H1 (cell line): ENCODE measurements around the gene TET1. TPM values are rescaled to one million over a fixed set of nuclear protein-coding genes. Genes with fewer than 3 reads are reported as not detected.
A peak's percentile ranks its signal among the peaks of the same experiment; 100 is the strongest.

Experiments used
- ASH2L ChIP-seq: fragments of 200-600, 300-600 bp; sonication (generic); IDR thresholded peaks from one replicate; pipeline ENCODE4 v1.7.1; 2017; ENCODE audit warnings: low read length
- BCL11A ChIP-seq, 2 experiments: IDR thresholded peaks; one replicate each; pipeline ENCODE4 v1.6.1; 2011; ENCODE audit warnings: low read depth in 2 of 2, low read length in 2 of 2, mild to moderate bottlenecking in 2 of 2
- BRCA1 ChIP-seq: IDR thresholded peaks from 2 replicates; pipeline ENCODE4 v1.6.1; 2012; ENCODE audit warnings: low read depth, low read length, improper control_type of control experiment
- CBX5 ChIP-seq: fragments of 300-800, 300-1000 bp; sonication (generic); IDR thresholded peaks from 2 replicates; pipeline ENCODE4 v1.7.1; 2016; ENCODE audit warnings: antibody characterized with exemption, low read length, low read depth
- GTF2F1 ChIP-seq: IDR thresholded peaks from 2 replicates; pipeline ENCODE4 v1.6.1; 2012; ENCODE audit warnings: low read depth, low read length, improper control_type of control experiment, borderline replicate concordance
- HDAC2 ChIP-seq, 2 experiments: fragments of 300-600 bp in 1 of 2; sonication (generic) in 1 of 2; IDR thresholded peaks; 2 replicates each; pipeline ENCODE4 v1.6.1; 2011 to 2012; ENCODE audit warnings: low read depth in 2 of 2, low read length in 2 of 2, mild to moderate bottlenecking in 2 of 2, moderate library complexity in 2 of 2, borderline replicate concordance in 1 of 2, inconsistent platforms in 1 of 2
- HDAC6 ChIP-seq: IDR thresholded peaks from one replicate; pipeline ENCODE4 v1.7.1; 2012; ENCODE audit warnings: low read depth, mild to moderate bottlenecking, inconsistent platforms, low read length, moderate library complexity
- KDM4A ChIP-seq: IDR thresholded peaks from one replicate; pipeline ENCODE4 v1.7.1; 2012; ENCODE audit warnings: low read depth, mild to moderate bottlenecking, moderate library complexity, low read length, inconsistent platforms; ENCODE audit not compliant: severe bottlenecking
- NRF1 ChIP-seq: IDR thresholded peaks from 2 replicates; pipeline ENCODE4 v1.6.1; 2011; ENCODE audit warnings: mild to moderate bottlenecking, low read depth, low read length, improper control_type of control experiment
- PHF8 ChIP-seq: fragments of 200-600 bp; sonication (generic); conservative IDR thresholded peaks from 2 replicates; pipeline ENCODE4 v1.7.1; 2012; ENCODE audit warnings: low read depth, mild to moderate bottlenecking, inconsistent platforms, low read length, moderate library complexity
- POLR2A ChIP-seq, 2 experiments: IDR thresholded peaks; 1 replicate in 1 of 2; 2 replicates in 1 of 2; pipeline ENCODE4 v1.6.1; 2011; ENCODE audit warnings: low read depth in 2 of 2, low read length in 2 of 2, mild to moderate bottlenecking in 2 of 2; ENCODE audit errors: control extremely low read depth in 1 of 2
- POLR2AphosphoS5 ChIP-seq: IDR thresholded peaks from 2 replicates; pipeline ENCODE4 v1.6.1; 2011; ENCODE audit warnings: low read depth, low read length
- RBBP5 ChIP-seq: IDR thresholded peaks from 2 replicates; pipeline ENCODE4 v1.7.1; 2012; ENCODE audit warnings: low read depth, mild to moderate bottlenecking, inconsistent platforms, low read length, moderate library complexity, borderline replicate concordance
- RXRA ChIP-seq: IDR thresholded peaks from 2 replicates; pipeline ENCODE4 v1.6.1; 2011; ENCODE audit warnings: low read depth, mild to moderate bottlenecking, low read length, moderate library complexity; ENCODE audit not compliant: insufficient read depth
- SAP30 ChIP-seq: fragments of 300-600 bp; sonication (generic); IDR thresholded peaks from 2 replicates; pipeline ENCODE4 v1.7.1; 2012; ENCODE audit warnings: low read length, moderate library complexity, mild to moderate bottlenecking, inconsistent platforms; ENCODE audit not compliant: insufficient read depth, insufficient replicate concordance
- SIN3A ChIP-seq, 2 experiments: IDR thresholded peaks in 1 of 2; conservative IDR thresholded peaks in 1 of 2; 2 replicates each; pipeline ENCODE4 v1.6.1; 2011 to 2012; ENCODE audit warnings: low read length in 2 of 2, improper control_type of control experiment in 1 of 2, low read depth in 1 of 2, mild to moderate bottlenecking in 1 of 2
- SUZ12 ChIP-seq: fragments of 200-600 bp; sonication (generic); IDR thresholded peaks from 2 replicates; pipeline ENCODE4 v1.6.1; 2012; ENCODE audit warnings: mild to moderate bottlenecking, inconsistent platforms, low read length, moderate library complexity, mixed read lengths
- TAF1 ChIP-seq: IDR thresholded peaks from 2 replicates; pipeline ENCODE4 v1.6.1; 2011; ENCODE audit warnings: mild to moderate bottlenecking, low read depth, low read length
- TBP ChIP-seq: IDR thresholded peaks from 2 replicates; pipeline ENCODE4 v1.6.1; 2011; ENCODE audit warnings: low read depth, low read length, improper control_type of control experiment
- TCF12 ChIP-seq: IDR thresholded peaks from 2 replicates; pipeline ENCODE4 v1.6.1; 2011; ENCODE audit warnings: low read depth, mild to moderate bottlenecking, low read length
- YY1 ChIP-seq: IDR thresholded peaks from 2 replicates; pipeline ENCODE4 v1.6.1; 2011; ENCODE audit warnings: low read depth, mild to moderate bottlenecking, low read length
- ZNF274 ChIP-seq: IDR thresholded peaks from 2 replicates; pipeline ENCODE4 v1.7.0; 2012; ENCODE audit warnings: low read length, borderline replicate concordance; ENCODE audit errors: extremely low read depth
- polyA plus RNA-seq, 7 experiments: library from polyadenylated mRNA; depleted of rRNA in 3 of 7; stranded (reverse) in 5 of 7; unstranded in 2 of 7; fragments of >200 nt in 5 of 7; fragments of 200-250 nt in 2 of 7; gene quantifications; 1 replicate in 5 of 7; 2 replicates in 1 of 7; 4 replicates in 1 of 7; pipeline versions ENCODE4 v1.2.1 to v1.2.3, GENCODE V29; 2011 to 2013; ENCODE audit warnings: missing spikeins in 2 of 7, mixed read lengths in 2 of 7
- total RNA-seq: library from RNA; stranded (reverse); fragmentation: NEBNext Ultra II Directional; extraction: Animal tissue kit (Norgen Biotek cat#: 25700); gene quantifications from 2 replicates; pipeline ENCODE4 v1.2.1, GENCODE V29; 2021
- TF ChIP-seq, protein P1 (sequence below): IDR thresholded peaks from 2 replicates; pipeline ENCODE4 v1.6.1; 2011; ENCODE audit warnings: low read length, improper control_type of control experiment

The TET1 gene
- total and polyA plus RNA-seq, 2 of the 8 experiments (the other 6 are each of a cell fraction or from before 2014, with no cell fraction given), result 15.2 to 69.3 TPM

DNA sequence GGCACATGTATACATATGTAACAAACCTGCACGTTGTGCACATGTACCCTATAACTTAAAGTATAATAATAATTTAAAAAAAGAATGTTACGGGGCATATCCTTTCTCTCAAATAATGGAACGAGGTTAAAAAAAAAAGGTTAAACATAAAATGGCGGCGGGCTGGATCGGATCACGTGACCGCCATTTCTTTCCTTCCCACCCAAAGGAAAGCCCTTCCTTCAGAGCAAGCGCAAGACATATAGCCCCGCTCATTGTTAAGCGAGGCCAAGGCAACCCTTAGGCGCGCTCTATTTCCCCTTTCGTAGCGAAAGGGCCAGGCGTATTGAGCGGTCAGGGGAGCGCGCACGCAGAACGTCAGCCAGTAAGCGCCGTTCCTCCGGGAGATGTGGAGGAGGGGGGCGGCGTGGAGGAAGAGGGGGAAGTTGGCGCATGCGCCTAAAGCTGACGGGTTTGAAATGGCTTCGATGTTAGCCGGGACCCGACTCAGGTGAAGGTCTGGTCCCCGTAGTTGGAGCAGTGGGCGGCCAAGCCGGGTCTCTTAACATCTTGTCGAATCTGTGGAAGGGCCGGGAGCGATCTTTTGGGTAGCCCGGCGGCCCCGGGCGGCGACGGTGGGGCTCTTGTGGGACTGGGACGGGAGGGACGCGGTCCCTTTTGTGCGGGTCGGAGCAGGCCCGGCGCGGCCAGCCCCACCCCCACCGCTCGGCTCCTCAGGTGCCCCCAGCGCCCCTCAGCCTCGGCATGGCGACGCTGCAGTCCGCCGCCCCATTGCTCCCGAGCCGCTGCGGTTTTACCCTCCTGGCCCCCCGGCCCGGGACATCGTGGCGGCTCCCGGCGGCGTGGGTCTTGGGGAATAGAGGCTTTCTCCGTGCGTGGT is 160.9 kb downstream of the TET1 start, which contains the start of gene CCAR1 (continued):
- no peak for TF ChIP-seq RXRA
- no peak for TF ChIP-seq BCL11A (IDR thresholded peaks at IDR 0.05; ENCODE audit: low read depth in 2 of 2, low read length in 2 of 2)
- TF ChIP-seq HDAC2 (IDR thresholded peaks at IDR 0.05; ENCODE audit: borderline replicate concordance in 1 of 2, low read depth in 2 of 2, low read length in 2 of 2), result no peak
- TF ChIP-seq ASH2L, result peak; percentile 74
- TF ChIP-seq BRCA1, result no peak
- TF ChIP-seq YY1, result peak; percentile 95
- peak; percentile 26; the same call in 1 of the 2 replicates for TF ChIP-seq NRF1
- peak; percentile 93 for TF ChIP-seq TAF1
- peak; percentile 96 for TF ChIP-seq POLR2AphosphoS5
- TF ChIP-seq, protein P1, sequence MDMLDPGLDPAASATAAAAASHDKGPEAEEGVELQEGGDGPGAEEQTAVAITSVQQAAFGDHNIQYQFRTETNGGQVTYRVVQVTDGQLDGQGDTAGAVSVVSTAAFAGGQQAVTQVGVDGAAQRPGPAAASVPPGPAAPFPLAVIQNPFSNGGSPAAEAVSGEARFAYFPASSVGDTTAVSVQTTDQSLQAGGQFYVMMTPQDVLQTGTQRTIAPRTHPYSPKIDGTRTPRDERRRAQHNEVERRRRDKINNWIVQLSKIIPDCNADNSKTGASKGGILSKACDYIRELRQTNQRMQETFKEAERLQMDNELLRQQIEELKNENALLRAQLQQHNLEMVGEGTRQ, result peak; percentile 92
- TF ChIP-seq POLR2A (IDR thresholded peaks at IDR 0.05; ENCODE audit: control extremely low read depth in 1 of 2, low read depth in 2 of 2, low read length in 2 of 2), result peak; percentile 89 to 94
- TF ChIP-seq GTF2F1, result peak; percentile 75
- TF ChIP-seq KDM4A, result peak; percentile 85
- TF ChIP-seq PHF8, result peak; percentile 96
- no peak for TF ChIP-seq SAP30
- TF ChIP-seq SIN3A (conservative IDR thresholded peaks at IDR 0.05 in 1 of 2, IDR thresholded peaks at IDR 0.05 in 1 of 2; ENCODE audit: low read depth in 1 of 2, low read length in 2 of 2), result no peak
- no peak for TF ChIP-seq ZNF274
- TF ChIP-seq SUZ12, result no peak
- TF ChIP-seq HDAC6, result no peak
- TF ChIP-seq TBP, result peak; percentile 75
- no peak for TF ChIP-seq TCF12
- no peak for TF ChIP-seq CBX5
- TF ChIP-seq RBBP5, result peak; percentile 51; the same call in 1 of the 2 replicates
